ENCODE results near the gene CHEK1.
"Not testable (repeated sequence)": the region's sequence is repeated elsewhere in the genome, so short reads cannot be mapped to it uniquely, and the experiment has no call there.

Gene CHEK1

GRCh38 chr11:125624756-125625213, at the start of gene CHEK1:
CHEK1 (plus strand) TSS chr11:125625163; CDS start chr11:125626769, 1,606 bp downstream.
- no peak for DNase-seq (ENCODE audit: low read depth, low spot score)

- DNase-seq (ENCODE audit: low read depth, low spot score), result not testable (repeated sequence)
Measured at GRCh38 chr11:125577181-125577580, 47.8 kb upstream of the CHEK1 start.

GRCh38 chr11:125578783-125579182, 46.2 kb upstream of the CHEK1 start:
- no peak for DNase-seq (ENCODE audit: low read depth, low spot score)

- no peak for DNase-seq (ENCODE audit: low read depth, low spot score)
Measured at GRCh38 chr11:125579811-125580210, 45.2 kb upstream of the CHEK1 start.

- DNase-seq (ENCODE audit: low read depth, low spot score), result no peak
Measured at GRCh38 chr11:125583496-125583895, 41.5 kb upstream of the CHEK1 start.

- DNase-seq (ENCODE audit: low read depth, low spot score), result no peak
Measured at GRCh38 chr11:125585487-125585886, 39.5 kb upstream of the CHEK1 start.

- DNase-seq (ENCODE audit: low read depth, low spot score), result no peak
Measured at GRCh38 chr11:125586623-125587022, 38.3 kb upstream of the CHEK1 start.

- DNase-seq (ENCODE audit: low read depth, low spot score), result no peak
Measured at GRCh38 chr11:125587480-125587879, 37.5 kb upstream of the CHEK1 start.

- DNase-seq (ENCODE audit: low read depth, low spot score), result no peak
Measured at GRCh38 chr11:125588505-125588904, 36.5 kb upstream of the CHEK1 start.

GRCh38 chr11:125591649-125592304, 33.2 kb upstream of the CHEK1 start:
- DNase-seq (ENCODE audit: low read depth, low spot score), result peak; percentile 72

GRCh38 chr11:125592305-125593113, 32.5 kb upstream of the CHEK1 start, which contains the start of gene STT3A:
STT3A (plus strand) TSS chr11:125592852; CDS start chr11:125595916, 3,064 bp downstream.
- DNase-seq (ENCODE audit: low read depth, low spot score), result peak; percentile 100

- DNase-seq (ENCODE audit: low read depth, low spot score), result peak; percentile 66
Measured at GRCh38 chr11:125593114-125593820, 31.7 kb upstream of the CHEK1 start.

GRCh38 chr11:125594958-125595357, 30.0 kb upstream of the CHEK1 start:
- DNase-seq (ENCODE audit: low read depth, low spot score), result no peak

- no peak for DNase-seq (ENCODE audit: low read depth, low spot score)
Measured at GRCh38 chr11:125600663-125601062, 24.3 kb upstream of the CHEK1 start.

- DNase-seq (ENCODE audit: low read depth, low spot score), result no peak
Measured at GRCh38 chr11:125603207-125603606, 21.8 kb upstream of the CHEK1 start.

GRCh38 chr11:125605417-125605816, 19.5 kb upstream of the CHEK1 start:
- no peak for DNase-seq (ENCODE audit: low read depth, low spot score)

GRCh38 chr11:125609545-125609944, 15.4 kb upstream of the CHEK1 start:
- DNase-seq (ENCODE audit: low read depth, low spot score), result no peak

GRCh38 chr11:125618383-125618782, 6.6 kb upstream of the CHEK1 start:
- DNase-seq (ENCODE audit: low read depth, low spot score), result no peak

- peak; percentile 42 for DNase-seq (ENCODE audit: low read depth, low spot score)
Measured at GRCh38 chr11:125621995-125622394, 3.0 kb upstream of the CHEK1 start.

GRCh38 chr11:125623064-125623463, 1.9 kb upstream of the CHEK1 start:
- no peak for DNase-seq (ENCODE audit: low read depth, low spot score)

- DNase-seq (ENCODE audit: low read depth, low spot score), result no peak
Measured at GRCh38 chr11:125625225-125625629, 264 bp downstream of the CHEK1 start.

GRCh38 chr11:125625630-125626287, 796 bp downstream of the CHEK1 start:
- DNase-seq (ENCODE audit: low read depth, low spot score), result peak; percentile 96
